Amniotic stem cell (primary cell): ENCODE data around the gene SEPTIN10.
"Not testable (repeated sequence)": the region's sequence is repeated elsewhere in the genome, so short reads cannot be mapped to it uniquely, and the experiment has no call there.

ENCODE experiments used
- DNase-seq: peaks from one replicate; lab custom pipeline; 2025; lab: John Stamatoyannopoulos, UW

The SEPTIN10 gene

GRCh38 chr2:109545828-109546713 lies 67.7 kb downstream of the SEPTIN10 start:
- DNase-seq: peak; percentile 24

GRCh38 chr2:109542384-109542783 lies 71.4 kb downstream of the SEPTIN10 start:
- DNase-seq: no peak

- DNase-seq: no peak
These were observed 75.2 kb downstream of the SEPTIN10 start for GRCh38 chr2:109538546-109538945.

- DNase-seq: no peak
These were observed 76.1 kb downstream of the SEPTIN10 start for GRCh38 chr2:109537565-109538222.

GRCh38 chr2:109536556-109536955 lies 77.2 kb downstream of the SEPTIN10 start:
- DNase-seq: not testable (repeated sequence)

GRCh38 chr2:109535217-109535946 lies 78.4 kb downstream of the SEPTIN10 start:
- DNase-seq: no peak

- DNase-seq: no peak
These were observed 79.9 kb downstream of the SEPTIN10 start for GRCh38 chr2:109533823-109534222.

- DNase-seq: no peak
These were observed 81.1 kb downstream of the SEPTIN10 start for GRCh38 chr2:109532728-109533076.

GRCh38 chr2:109531896-109532727 lies 81.7 kb downstream of the SEPTIN10 start:
- no peak for DNase-seq

GRCh38 chr2:109531221-109531620 lies 82.5 kb downstream of the SEPTIN10 start:
- no peak for DNase-seq

GRCh38 chr2:109530712-109531111 lies 83.1 kb downstream of the SEPTIN10 start:
- DNase-seq: no peak

- DNase-seq: no peak
These were observed 84.0 kb downstream of the SEPTIN10 start for GRCh38 chr2:109529532-109530449.

GRCh38 chr2:109528811-109529501 lies 84.8 kb downstream of the SEPTIN10 start:
- no peak for DNase-seq

- DNase-seq: no peak
These were observed 85.7 kb downstream of the SEPTIN10 start for GRCh38 chr2:109527846-109528705.

- DNase-seq: no peak
These were observed 86.7 kb downstream of the SEPTIN10 start for GRCh38 chr2:109527079-109527478.

GRCh38 chr2:109526442-109526970 lies 87.3 kb downstream of the SEPTIN10 start:
- no peak for DNase-seq

- DNase-seq: no peak
These were observed 87.9 kb downstream of the SEPTIN10 start for GRCh38 chr2:109525836-109526235.

GRCh38 chr2:109523536-109524361 lies 90.0 kb downstream of the SEPTIN10 start:
- no peak for DNase-seq
